Mucosa of gallbladder (tissue), 1 donor: Measurements from ENCODE around the gene EYA2. TPM values are rescaled to one million over a fixed set of nuclear protein-coding genes. Genes with fewer than 3 reads are reported as not detected.

Experiments used
- DNase-seq: peaks from one replicate; pipeline ENCODE4 v3.0.0-alpha.2; 2020; ENCODE audit warnings: low spot score
- total RNA-seq: library from RNA; stranded (reverse); gene quantifications from one replicate; pipeline ENCODE4 v1.2.1, GENCODE V29; 2021
- donor health status: DM: no; HTN: no; CAD: no.

The EYA2 gene
- total RNA-seq, 1 donor from 2014 or later, result 2.1 TPM

- no peak for DNase-seq
Measured at GRCh38 chr20:47110819-47111218, 216.2 kb downstream of the EYA2 start.

- DNase-seq, result no peak
Measured at GRCh38 chr20:47111576-47111975, 216.9 kb downstream of the EYA2 start.

GRCh38 chr20:47113362-47114109 lies 218.9 kb downstream of the EYA2 start:
- DNase-seq, result no peak

- no peak for DNase-seq
Measured at GRCh38 chr20:47115694-47116093, 221.1 kb downstream of the EYA2 start.

- no peak for DNase-seq
Measured at GRCh38 chr20:47117371-47117770, 222.7 kb downstream of the EYA2 start.

GRCh38 chr20:47117773-47118172 lies 223.1 kb downstream of the EYA2 start:
- no peak for DNase-seq

GRCh38 chr20:47118206-47118605 lies 223.6 kb downstream of the EYA2 start:
- no peak for DNase-seq

GRCh38 chr20:47118641-47119040 lies 224.0 kb downstream of the EYA2 start:
- no peak for DNase-seq

GRCh38 chr20:47120346-47120936 lies 225.8 kb downstream of the EYA2 start:
- DNase-seq, result no peak

GRCh38 chr20:47122560-47122959 lies 227.9 kb downstream of the EYA2 start:
- DNase-seq, result no peak

- DNase-seq, result peak; percentile 16
Measured at GRCh38 chr20:47124181-47124717, 229.6 kb downstream of the EYA2 start.

GRCh38 chr20:47125508-47125757 lies 230.8 kb downstream of the EYA2 start:
- DNase-seq, result peak; percentile 44

- DNase-seq, result no peak
Measured at GRCh38 chr20:47125758-47126591, 231.3 kb downstream of the EYA2 start.

- DNase-seq, result no peak
Measured at GRCh38 chr20:47126709-47127108, 232.1 kb downstream of the EYA2 start.

- DNase-seq, result no peak
Measured at GRCh38 chr20:47127546-47127945, 232.9 kb downstream of the EYA2 start.

GRCh38 chr20:47127999-47128398 lies 233.4 kb downstream of the EYA2 start:
- DNase-seq, result no peak

- no peak for DNase-seq
Measured at GRCh38 chr20:47129306-47129705, 234.7 kb downstream of the EYA2 start.

GRCh38 chr20:47133809-47134456 lies 239.3 kb downstream of the EYA2 start:
- DNase-seq, result no peak

- no peak for DNase-seq
Measured at GRCh38 chr20:47136782-47137181, 242.1 kb downstream of the EYA2 start.

GRCh38 chr20:47137231-47137870 lies 242.7 kb downstream of the EYA2 start:
- no peak for DNase-seq

GRCh38 chr20:47139934-47140535 lies 245.4 kb downstream of the EYA2 start:
- no peak for DNase-seq
